Stimulated activated CD8-positive, alpha-beta memory T cell treated with anti-CD3 and anti-CD28 coated beads, Interleukin-15, amount 100 ng/mL, for 24 hours (primary cell): Measurements from ENCODE around the gene OR6C2.
"Not testable (repeated sequence)": the region's sequence is repeated elsewhere in the genome, so short reads cannot be mapped to it uniquely, and the experiment has no call there.

ENCODE experiments used
- DNase-seq: peaks from one replicate; pipeline ENCODE4 v3.0.0-alpha.2; 2020; ENCODE audit warnings: low read depth

The OR6C2 gene

GRCh38 chr12:55443776-55444175 is at the start of gene OR6C2:
Gene OR6C2, plus strand, starts transcription at chr12:55444076. Its CDS starts 8,138 bp downstream, at chr12:55452214.
- no peak for DNase-seq

GRCh38 chr12:55396326-55396725 is 47.5 kb upstream of the OR6C2 start:
- no peak for DNase-seq

- DNase-seq, result no peak
Measured at GRCh38 chr12:55400229-55400628, 43.6 kb upstream of the OR6C2 start, which contains the start of gene OR6C65. Gene OR6C65, plus strand, starts transcription at chr12:55400529. Its CDS starts 0 bp downstream, at chr12:55400529.

GRCh38 chr12:55407866-55408265 is 36.0 kb upstream of the OR6C2 start:
- DNase-seq, result no peak

GRCh38 chr12:55409133-55409532 is 34.7 kb upstream of the OR6C2 start:
- DNase-seq, result not testable (repeated sequence)

DNA sequence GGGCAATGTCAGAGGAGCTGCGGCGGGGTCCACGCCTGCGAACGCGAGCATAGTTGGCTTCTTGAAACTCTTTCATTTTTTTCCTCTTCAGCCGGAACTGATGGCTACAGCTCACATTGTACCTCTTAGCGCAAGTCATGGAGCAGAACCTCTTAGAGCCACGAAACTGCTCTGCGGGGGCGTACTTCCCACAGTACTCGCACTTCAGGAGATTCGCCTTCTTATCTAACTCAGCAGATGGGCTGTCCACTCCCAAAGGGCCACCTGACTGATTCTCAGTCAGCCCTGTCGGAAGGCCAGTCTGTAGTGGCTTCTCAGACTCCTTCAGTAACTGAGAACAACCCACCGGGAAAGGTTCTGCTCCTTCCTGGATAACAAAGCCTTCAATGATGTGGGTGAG is 31.7 kb upstream of the OR6C2 start:
- DNase-seq, result not testable (repeated sequence)

DNA sequence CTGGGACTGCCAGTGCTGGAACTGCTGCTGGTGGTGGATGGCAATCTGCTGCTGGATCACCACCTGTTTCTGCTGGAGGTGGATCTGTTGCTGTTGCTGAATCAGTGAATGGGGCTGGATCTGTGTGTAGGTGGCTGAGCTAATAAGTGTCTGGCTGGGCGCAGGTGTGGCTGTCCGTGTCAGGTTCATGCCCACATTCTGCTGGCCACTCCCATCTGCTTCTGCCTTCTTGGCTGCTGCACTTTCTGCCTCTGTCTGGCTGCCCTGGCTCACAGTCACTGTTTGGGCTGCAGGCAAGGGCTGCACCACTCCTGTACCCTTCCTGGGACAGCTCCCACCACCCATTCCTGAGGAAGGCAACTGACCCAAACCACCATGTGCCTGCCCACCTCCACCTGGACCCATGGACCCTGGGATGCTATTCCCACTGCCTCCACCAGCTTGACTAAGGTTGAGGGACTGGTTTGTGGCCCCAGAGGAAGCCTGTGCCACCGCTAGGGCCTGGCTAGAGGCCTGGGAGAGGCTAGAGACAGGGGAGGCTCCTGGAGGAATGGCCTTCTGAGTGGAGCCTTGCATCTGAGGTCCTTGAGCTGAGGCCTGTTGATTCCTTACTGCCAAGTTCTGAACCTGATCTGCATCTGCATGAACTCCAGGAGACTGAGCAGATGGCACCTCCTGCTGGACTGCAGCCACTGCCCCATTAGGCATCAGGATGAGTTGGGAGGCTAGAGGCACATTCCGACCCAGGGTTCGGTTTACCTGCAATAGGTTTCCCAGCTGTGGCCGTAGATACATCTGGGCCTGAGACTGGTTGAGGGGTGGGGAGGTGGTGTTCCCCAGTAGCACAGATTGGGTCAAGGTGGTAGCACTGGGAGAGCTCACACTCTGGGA is 30.1 kb upstream of the OR6C2 start:
- DNase-seq, result not testable (repeated sequence)

DNA sequence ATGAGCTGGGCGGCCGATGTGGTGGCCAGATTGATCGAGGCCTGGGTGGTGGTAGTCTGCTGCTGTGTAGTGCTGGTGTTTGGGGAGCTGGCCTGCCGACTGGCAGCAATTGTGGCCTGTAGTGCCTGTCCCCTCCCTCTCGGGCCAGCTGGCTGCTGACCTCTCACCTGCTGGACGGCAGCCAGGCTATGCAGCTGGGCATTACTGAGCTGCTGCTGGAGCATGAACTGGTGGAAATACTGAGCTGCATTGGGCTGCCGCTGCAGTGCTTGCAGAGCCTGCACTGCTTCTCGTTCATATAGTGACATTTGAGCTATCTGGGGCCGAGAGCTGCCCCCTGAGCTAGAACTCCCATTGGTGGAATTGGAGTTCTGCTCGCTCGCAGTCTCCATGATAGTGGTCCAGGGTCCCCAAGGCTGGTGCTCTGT is 29.5 kb upstream of the OR6C2 start:
- not testable (repeated sequence) for DNase-seq

- DNase-seq, result not testable (repeated sequence)
Measured at GRCh38 chr12:55414889-55415288, 29.0 kb upstream of the OR6C2 start.

DNA sequence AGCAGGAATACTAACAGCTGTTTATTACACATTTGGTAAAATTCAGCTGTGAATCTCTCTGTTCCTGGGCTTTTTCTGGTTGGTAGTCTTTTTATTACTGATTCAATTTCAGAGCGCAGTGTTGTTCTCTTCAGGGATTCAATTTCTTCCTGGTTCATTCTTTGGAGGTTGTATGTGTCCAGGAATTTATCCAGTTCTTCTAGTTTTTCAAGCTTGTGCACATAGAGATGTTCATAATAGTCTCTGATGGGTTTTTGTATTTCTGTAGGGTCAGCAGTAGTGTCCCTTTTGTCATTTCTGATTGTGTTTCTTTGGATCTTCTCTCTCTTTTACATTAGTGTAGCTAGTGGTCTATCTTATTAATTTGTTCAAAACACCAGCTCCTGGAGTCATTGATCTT is 26.9 kb upstream of the OR6C2 start:
- no peak for DNase-seq

DNA sequence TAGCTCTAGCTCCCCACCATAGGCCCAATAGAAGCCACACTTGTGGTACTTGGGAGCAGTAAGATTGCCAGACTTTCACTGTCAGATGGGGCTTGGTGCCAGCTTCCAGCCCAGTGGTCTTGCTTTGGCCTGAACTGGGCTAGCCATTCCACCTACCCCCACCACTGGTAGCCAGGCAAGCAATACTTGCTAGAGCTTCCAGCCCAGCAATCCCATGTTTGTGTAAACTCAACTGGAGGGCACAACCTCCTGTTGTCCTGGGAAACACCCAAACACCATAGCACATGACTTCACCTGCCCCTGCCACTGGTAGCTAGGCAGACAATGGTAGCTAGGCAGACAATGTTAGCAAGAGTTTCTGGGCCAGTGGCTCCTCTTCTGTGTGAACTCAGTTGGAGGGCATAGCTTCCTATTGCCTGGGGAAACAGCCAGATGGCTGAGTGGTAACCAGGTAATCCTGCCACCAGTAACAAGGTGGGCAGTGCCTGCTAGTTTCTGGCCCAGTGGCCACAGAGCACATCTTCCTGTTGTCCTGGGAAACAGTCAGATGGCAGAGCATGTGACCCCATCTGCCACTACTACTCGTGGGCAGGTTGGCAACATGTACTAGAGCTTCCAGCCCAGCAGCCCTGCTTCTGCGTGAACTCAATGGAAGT is 23.4 kb upstream of the OR6C2 start:
- no peak for DNase-seq

GRCh38 chr12:55425954-55426353 is 17.9 kb upstream of the OR6C2 start, which contains the start of gene OR6C76:
Gene OR6C76, plus strand, starts transcription at chr12:55426254. Its CDS starts 0 bp downstream, at chr12:55426254.
- DNase-seq, result no peak

DNA sequence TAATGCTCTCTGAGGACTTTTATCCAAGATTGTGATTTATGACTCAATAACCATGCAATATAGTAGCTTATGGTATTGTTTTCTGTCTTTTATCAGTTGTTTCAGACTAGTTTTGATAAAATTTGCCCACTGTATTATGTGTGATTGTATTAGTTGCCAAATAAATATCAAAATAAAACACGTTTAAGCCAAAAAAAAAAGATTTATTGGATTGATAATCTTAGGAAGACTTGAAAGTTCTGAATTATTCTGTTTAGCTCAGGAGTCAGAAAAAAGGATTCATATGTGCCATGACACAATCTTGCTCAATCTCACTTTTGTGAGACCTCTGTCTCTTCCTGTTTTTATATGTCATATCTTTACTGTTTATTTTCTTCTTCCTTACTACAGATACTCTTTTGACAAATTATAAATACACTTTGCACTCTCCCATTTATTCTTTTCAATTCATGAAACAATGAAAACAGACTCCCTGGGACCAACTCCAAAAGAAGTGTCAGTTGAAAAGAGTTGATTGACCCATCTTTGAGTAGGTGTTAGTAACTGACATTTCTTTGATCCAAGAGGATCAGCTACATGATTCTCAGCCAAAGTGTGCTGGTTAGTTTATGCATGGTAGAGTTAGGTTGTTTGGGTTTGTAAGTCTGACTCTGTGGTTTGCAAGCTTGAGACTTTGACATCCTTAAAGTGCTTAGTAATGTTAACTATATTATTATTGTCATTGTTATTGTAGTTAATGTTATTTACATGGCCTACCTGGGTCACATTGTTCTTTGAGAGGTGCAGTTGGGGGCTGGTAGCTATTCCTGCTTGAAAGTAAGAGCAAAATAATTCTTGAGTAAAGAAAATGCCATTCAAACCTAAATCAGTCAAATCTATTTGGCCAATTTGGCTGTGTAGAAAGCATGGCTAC is 15.3 kb upstream of the OR6C2 start:
- no peak for DNase-seq

DNA sequence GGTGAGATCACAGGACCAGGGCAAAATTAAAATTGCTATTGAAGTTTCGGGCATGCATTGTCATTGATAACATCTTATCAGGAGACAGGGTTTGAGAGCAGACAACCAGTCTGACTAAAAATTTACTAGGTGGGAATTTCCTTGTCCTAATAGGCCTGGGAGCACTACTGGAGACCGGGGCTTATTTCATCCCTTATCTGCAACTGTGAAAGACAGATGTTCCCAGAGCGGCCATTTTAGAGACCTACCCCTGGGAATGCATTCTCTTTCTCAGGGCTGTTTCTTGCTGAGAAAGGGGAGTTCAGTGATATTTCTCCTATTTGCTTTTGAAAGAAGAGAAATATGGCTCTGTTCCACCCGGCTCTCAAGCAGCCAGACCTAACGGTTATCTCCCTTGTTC is 2.6 kb upstream of the OR6C2 start:
- DNase-seq, result not testable (repeated sequence)

- DNase-seq, result no peak
Measured at GRCh38 chr12:55445357-55445756, 1.5 kb downstream of the OR6C2 start.

DNA sequence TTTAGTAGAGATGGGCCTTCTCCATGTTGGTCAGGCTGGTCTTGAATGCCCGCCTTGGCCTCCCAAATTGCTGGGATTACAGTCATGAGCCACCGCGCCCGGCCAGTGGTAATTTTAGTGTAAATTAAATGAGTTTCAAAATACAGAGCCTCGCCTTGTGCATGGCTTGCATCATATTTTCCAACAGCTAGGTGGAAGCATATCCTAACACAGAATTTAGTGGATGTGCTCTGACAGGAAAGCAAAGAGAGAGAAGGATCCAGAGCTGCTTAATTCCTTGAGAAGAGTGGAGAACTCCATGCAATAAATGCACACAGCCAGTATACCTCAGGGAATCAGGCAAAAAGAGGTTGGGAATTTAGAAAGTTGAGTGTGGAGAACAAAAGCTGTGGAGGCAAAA is 2.5 kb downstream of the OR6C2 start:
- no peak for DNase-seq

GRCh38 chr12:55448825-55449224 is 4.9 kb downstream of the OR6C2 start:
- no peak for DNase-seq

GRCh38 chr12:55464926-55465325 is 21.1 kb downstream of the OR6C2 start:
- DNase-seq, result not testable (repeated sequence)

DNA sequence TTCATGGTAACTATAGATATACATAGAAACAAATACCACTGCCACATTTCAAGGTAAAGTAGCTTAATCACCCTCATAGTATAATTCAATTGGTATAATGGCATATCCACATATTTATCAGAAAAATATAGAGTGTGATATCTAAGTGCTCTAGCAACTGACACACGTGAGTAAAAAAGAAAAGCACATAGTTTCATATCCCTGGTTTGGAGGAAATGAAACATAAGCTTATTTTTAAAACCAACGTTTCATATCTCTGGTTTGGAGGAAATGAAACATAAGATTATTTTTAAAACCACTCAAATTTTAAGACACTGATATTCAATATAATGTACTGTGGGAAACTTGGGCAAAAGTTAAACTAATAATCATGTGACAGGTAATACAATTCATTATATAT is 24.0 kb downstream of the OR6C2 start:
- no peak for DNase-seq

DNA sequence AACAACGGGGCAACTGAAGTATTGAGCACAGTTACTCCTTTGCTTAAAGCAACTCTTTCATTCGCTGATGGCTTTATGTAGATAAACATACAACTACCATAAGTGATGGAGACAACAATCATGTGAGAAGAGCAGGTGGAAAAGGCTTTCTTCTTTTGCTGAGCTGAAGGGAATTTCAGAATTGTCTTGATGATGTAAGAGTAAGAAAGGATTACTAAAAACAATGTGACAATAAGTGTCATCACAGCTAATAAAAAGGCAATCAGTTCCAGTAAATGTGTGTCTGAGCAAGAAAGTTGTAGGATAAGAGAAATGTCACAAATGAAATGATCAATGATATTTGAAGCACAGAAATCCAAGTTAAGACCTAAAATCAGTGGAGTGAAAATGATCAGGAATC is 25.4 kb downstream of the OR6C2 start:
- DNase-seq, result no peak

- no peak for DNase-seq
Measured at GRCh38 chr12:55470088-55470829, 26.4 kb downstream of the OR6C2 start, which contains the start of gene OR6C70. Gene OR6C70, minus strand, starts transcription at chr12:55470138. Its CDS starts 0 bp downstream, at chr12:55470138.
